HG02642 (cell line): ENCODE data around the gene ERICH2.

Experiments
- ATAC-seq: cut with Tn5 transposase; IDR thresholded peaks from one replicate; pipeline ENCODE4 v1.9.1; 2021; ENCODE audit warnings: mild to moderate bottlenecking; ENCODE audit not compliant: unreplicated experiment, poor library complexity

The ERICH2 gene

DNA sequence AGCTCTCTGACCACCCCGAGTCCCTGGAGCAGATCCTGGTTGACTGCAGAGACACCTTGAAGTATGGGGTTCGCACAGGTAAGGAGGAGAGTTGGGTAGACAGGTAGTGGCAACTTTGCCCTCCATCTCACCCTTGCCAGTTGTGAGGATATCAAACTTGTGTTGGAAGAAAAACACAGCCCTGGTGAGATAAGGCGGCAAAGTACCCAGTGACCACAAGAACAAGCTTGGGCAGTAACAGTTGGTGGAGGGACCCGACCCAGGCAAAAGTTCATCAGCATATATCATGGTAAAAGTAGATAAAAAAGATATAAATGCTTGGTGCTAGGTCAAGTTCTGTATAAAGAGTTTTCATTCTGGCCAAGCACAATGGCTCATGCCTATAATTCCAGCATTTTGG is 60.9 kb downstream of the ERICH2 start:
- ATAC-seq: no peak

DNA sequence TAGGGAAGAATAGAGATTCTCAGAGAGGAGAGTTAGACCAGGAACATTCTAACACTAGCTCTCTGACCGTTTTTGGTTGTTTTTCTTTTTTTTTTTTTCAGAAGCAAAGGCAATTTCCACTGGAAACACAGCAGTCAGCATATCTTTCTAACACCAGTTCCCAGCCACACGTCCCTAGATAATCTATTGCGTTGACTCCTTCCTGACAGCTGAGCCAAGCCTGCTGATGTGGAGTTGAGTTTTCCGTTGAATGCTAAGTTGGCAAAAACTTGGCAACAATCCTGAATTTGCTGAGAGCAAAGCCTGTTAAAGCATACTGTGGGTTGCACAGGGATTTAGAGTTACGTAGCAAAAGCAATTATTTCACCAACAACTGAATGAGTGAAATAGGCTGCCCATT is 65.8 kb downstream of the ERICH2 start:
- ATAC-seq: no peak

DNA sequence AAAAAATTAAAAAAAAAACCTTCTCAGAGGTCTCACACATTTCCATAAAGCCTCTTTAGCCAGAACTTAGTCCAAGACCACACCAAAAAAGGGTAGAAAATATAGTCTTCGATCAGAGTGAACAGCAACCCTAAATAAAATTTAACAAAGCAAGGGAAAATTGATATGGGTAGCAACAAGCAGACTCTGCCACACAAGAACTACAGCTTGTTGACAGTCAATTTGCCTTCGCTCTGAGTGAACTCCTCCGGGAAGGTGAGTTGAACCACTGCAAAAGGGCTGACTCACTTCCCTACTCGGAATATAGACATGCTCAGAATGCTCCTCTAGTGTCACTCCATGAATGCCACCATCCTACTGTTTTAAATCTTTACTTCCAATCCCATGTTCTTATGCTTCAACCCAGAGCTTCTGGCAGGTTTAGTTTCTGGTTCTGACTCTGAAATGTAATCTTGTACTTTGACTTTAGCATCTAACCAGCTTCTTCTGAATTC is 70.6 kb downstream of the ERICH2 start:
- ATAC-seq: no peak

DNA sequence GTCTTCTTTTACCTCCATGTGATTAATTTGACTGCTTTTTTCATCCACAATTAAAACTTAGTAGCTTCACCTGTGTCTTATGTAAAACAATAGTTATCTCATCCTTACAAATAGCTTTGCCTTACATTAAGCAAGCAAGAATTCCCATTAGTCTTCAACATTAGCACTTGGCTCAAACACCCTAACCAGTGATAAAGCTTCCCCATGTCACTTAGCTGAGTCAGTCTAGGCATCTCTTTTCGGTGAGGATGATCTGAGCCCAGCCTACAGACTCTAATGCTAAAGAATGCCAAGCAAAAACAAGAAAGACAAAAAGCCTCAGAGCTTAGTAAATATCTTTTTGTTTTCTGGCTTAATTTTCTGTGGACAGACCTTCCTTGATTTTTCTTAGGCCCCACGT is 72.6 kb downstream of the ERICH2 start:
- no peak for ATAC-seq

DNA sequence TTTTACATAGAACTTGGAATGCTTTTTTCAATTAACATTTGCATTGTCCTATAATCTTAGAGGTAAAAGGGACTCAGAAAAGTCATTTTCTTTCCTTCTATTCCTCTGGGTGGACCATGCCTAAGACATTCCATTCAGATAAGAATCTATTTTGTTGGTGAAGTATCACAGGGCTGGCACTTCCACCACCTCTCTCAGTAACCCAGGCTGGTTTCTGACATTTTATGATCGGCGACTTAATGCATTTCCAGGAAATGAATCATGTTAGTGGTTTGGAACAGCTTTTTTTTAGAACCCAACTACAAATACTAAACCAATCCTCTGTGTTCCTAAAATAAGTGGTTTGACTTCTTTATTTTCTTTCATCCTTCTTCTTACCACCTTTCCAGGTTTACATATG is 73.5 kb downstream of the ERICH2 start:
- ATAC-seq: no peak

DNA sequence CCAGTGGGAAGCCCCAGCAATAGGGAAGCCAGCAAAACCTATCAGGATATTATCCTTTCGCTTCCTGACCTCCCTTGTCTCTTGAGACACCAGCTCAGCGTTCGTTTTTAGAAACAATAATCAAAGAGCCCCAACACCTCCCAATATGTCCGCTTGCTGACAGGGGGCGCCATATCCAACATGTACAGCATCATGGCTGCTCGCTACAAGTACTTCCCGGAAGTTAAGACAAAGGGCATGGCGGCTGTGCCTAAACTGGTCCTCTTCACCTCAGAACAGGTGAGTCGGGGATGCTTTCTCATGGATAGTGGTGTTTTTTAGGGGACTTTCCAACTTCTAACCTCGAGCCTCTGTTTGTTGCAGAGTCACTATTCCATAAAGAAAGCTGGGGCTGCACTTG is 75.2 kb downstream of the ERICH2 start:
- ATAC-seq: no peak

DNA sequence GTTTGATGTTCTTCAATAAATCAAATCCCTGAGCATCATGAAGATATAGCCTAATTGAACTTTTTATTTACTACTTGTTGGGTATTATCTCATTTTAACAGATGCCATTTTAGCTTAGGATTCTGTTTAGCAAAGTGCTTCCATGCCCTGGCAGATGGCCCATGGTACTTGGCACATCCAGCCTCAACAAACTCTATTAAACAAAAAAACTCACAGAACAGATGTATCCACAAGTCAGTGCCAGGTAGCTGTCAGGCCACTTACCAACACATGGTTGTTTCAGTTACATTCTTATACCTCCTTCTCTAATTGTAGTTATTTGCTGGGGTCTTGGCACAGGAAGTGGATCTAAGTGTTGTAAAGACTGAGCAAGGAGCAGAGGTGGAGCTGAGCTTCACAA is 76.1 kb downstream of the ERICH2 start:
- ATAC-seq: no peak

DNA sequence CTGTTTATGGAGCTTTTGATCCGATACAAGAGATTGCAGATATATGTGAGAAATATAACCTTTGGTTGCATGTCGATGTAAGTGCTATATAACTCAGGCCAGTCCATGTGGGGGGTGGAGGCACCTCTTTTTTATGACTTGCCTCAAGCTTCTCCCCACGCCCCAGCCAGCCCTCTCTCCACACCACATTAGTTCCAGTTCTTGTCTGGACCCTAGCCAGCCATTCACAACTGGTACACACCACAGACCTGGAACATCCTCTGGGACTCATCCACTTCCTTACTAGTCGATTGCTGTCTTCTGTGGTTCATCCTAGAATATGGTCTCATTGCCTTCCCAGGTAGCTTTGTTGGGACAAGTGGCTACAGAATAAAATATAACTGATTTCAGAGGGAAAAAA is 77.5 kb downstream of the ERICH2 start:
- ATAC-seq: no peak
